ENCODE data around the gene SGK2.

- TF ChIP-seq CTCF (IDR thresholded peaks at IDR 0.05; ENCODE audit: low read length) (no peak), EZH2 (optimal IDR thresholded peaks at IDR 0.05; ENCODE audit: low read depth, low read length) (no peak), EZH2phosphoT487 (IDR thresholded peaks at IDR 0.05; ENCODE audit: low read length) (no peak)
These were observed 10.4 kb upstream of the SGK2 start for GRCh38 chr20:43548273-43548880.

Measured in MM.1S (cell line).